Mesendoderm (in vitro differentiated cells): ENCODE results near the gene LYRM4.

Source experiments
- DNase-seq: peaks from one replicate; pipeline ENCODE4 v3.0.0; 2013
- H2AK5ac ChIP-seq: 2 replicates; pipeline ENCODE4 v1.6.1; 2013; ENCODE audit warnings: low read length, inconsistent platforms
- H2BK120ac ChIP-seq: 2 replicates; pipeline ENCODE4 v1.6.1; 2013; ENCODE audit warnings: low read depth, mild to moderate bottlenecking, low read length, moderate library complexity, mixed read lengths
- H2BK15ac ChIP-seq: replicated peaks from 2 replicates; pipeline ENCODE4 v1.6.1; 2013; ENCODE audit warnings: low read depth, mild to moderate bottlenecking, moderate library complexity
- H2BK5ac ChIP-seq: 2 replicates; pipeline ENCODE4 v1.6.1; 2013; ENCODE audit warnings: low read length, inconsistent platforms
- H3K18ac ChIP-seq: 2 replicates; pipeline ENCODE4 v1.6.1; 2013; ENCODE audit warnings: mild to moderate bottlenecking, low read length, mixed read lengths
- H3K23ac ChIP-seq: one replicate; pipeline ENCODE4 v1.6.1; 2013; ENCODE audit warnings: low read length
- H3K27ac ChIP-seq: 2 replicates; pipeline ENCODE4 v1.5.1; 2013; ENCODE audit warnings: low read depth, mild to moderate bottlenecking, inconsistent platforms, low read length, moderate library complexity
- H3K27me3 ChIP-seq: 2 replicates; pipeline ENCODE4 v1.6.1; 2013; ENCODE audit warnings: low read length, control low read depth, mild to moderate bottlenecking, inconsistent platforms; ENCODE audit not compliant: insufficient read depth, poor library complexity
- H3K36me3 ChIP-seq: 2 replicates; pipeline ENCODE4 v1.6.1; 2013; ENCODE audit warnings: low read length, inconsistent platforms; ENCODE audit not compliant: control insufficient read depth, insufficient read depth
- H3K4ac ChIP-seq: one replicate; pipeline ENCODE4 v1.6.1; 2013; ENCODE audit warnings: low read depth, mild to moderate bottlenecking, low read length, moderate library complexity
- H3K4me1 ChIP-seq: 2 replicates; pipeline ENCODE4 v1.6.1; 2013; ENCODE audit warnings: low read depth, low read length, inconsistent platforms; ENCODE audit not compliant: control insufficient read depth
- H3K4me2 ChIP-seq: 2 replicates; pipeline ENCODE4 v1.6.1; 2013; ENCODE audit warnings: low read length
- H3K4me3 ChIP-seq: 2 replicates; pipeline ENCODE4 v1.5.1; 2013; ENCODE audit warnings: mild to moderate bottlenecking, low read length
- H3K56ac ChIP-seq: one replicate; pipeline ENCODE4 v1.6.1; 2013; ENCODE audit warnings: low read length
- H3K79me1 ChIP-seq: 2 replicates; pipeline ENCODE4 v1.6.1; 2013; ENCODE audit warnings: low read length, inconsistent platforms
- H3K79me2 ChIP-seq: 2 replicates; pipeline ENCODE4 v1.6.1; 2013; ENCODE audit warnings: mild to moderate bottlenecking, low read length; ENCODE audit not compliant: control insufficient read depth, insufficient read depth
- H3K9ac ChIP-seq: 2 replicates; pipeline ENCODE4 v1.6.1; 2013; ENCODE audit warnings: low read length, inconsistent platforms
- H4K5ac ChIP-seq: one replicate; pipeline ENCODE4 v1.6.1; 2013; ENCODE audit warnings: low read length
- H4K8ac ChIP-seq: one replicate; pipeline ENCODE4 v1.6.1; 2013; ENCODE audit warnings: low read depth, mild to moderate bottlenecking, control low read depth, low read length, moderate library complexity
- WGBS: extraction: QIAGEN DNeasy Blood & Tissue Kit; methylation state at CpG from one replicate; pipeline ENCODE4 v1.1.7; 2013; ENCODE audit warnings: low lambda C conversion rate, missing lambda C conversion rate; ENCODE audit not compliant: insufficient coverage; ENCODE audit errors: extremely low coverage; 5-methylcytosine and 5-hydroxymethylcytosine counted together

Gene LYRM4

GRCh38 chr6:5095236-5095635, 165.5 kb downstream of the LYRM4 start:
- DNase-seq, result no peak
- Histone ChIP-seq H3K56ac (no peak overlapping the region), H3K4me3 (no peak overlapping the region), H2BK5ac (no peak overlapping the region), H2AK5ac (no peak overlapping the region), H3K18ac (no peak overlapping the region), H3K79me2 (no peaks in the 10 kb centered on the region), H3K27ac (no peak overlapping the region), H3K9ac (no peak overlapping the region), H2BK15ac (no peak overlapping the region), H3K4ac (no peak overlapping the region), H3K79me1 (no peaks in the 10 kb centered on the region), H3K27me3 (no peaks in the 10 kb centered on the region), H3K4me2 (no peak overlapping the region), H3K4me1 (no peaks in the 10 kb centered on the region), H2BK120ac (no peak overlapping the region), H3K23ac (no peak overlapping the region), H3K36me3 (no peaks in the 10 kb centered on the region), H4K8ac (no peak overlapping the region), H4K5ac (no peak overlapping the region)
- WGBS, result no CpG with 5 or more reads among the region's 3 CpGs

- no peaks in the 10 kb centered on the region for H3K36me3 ChIP-seq
- H3K56ac ChIP-seq, result no peak overlapping the region
- no peak overlapping the region for H2BK15ac ChIP-seq
- no peak overlapping the region for H3K4ac ChIP-seq
- H4K5ac ChIP-seq, result no peak overlapping the region
- H3K79me1 ChIP-seq, result no peaks in the 10 kb centered on the region
- H3K23ac ChIP-seq, result no peak overlapping the region
- H3K9ac ChIP-seq, result no peak overlapping the region
- no peak for DNase-seq
- H3K4me1 ChIP-seq, result no peaks in the 10 kb centered on the region
- H3K18ac ChIP-seq, result no peak overlapping the region
- no peaks in the 10 kb centered on the region for H3K79me2 ChIP-seq
- H3K27ac ChIP-seq, result no peak overlapping the region
- no CpG with 5 or more reads among the region's 3 CpGs for WGBS
- no peak overlapping the region for H3K4me2 ChIP-seq
- no peaks in the 10 kb centered on the region for H3K27me3 ChIP-seq
- H3K4me3 ChIP-seq, result no peak overlapping the region
- no peak overlapping the region for H2BK120ac ChIP-seq
- H2AK5ac ChIP-seq, result no peak overlapping the region
- no peak overlapping the region for H4K8ac ChIP-seq
- no peak overlapping the region for H2BK5ac ChIP-seq
Observed at GRCh38 chr6:5094327-5094726, 166.4 kb downstream of the LYRM4 start.

DNA sequence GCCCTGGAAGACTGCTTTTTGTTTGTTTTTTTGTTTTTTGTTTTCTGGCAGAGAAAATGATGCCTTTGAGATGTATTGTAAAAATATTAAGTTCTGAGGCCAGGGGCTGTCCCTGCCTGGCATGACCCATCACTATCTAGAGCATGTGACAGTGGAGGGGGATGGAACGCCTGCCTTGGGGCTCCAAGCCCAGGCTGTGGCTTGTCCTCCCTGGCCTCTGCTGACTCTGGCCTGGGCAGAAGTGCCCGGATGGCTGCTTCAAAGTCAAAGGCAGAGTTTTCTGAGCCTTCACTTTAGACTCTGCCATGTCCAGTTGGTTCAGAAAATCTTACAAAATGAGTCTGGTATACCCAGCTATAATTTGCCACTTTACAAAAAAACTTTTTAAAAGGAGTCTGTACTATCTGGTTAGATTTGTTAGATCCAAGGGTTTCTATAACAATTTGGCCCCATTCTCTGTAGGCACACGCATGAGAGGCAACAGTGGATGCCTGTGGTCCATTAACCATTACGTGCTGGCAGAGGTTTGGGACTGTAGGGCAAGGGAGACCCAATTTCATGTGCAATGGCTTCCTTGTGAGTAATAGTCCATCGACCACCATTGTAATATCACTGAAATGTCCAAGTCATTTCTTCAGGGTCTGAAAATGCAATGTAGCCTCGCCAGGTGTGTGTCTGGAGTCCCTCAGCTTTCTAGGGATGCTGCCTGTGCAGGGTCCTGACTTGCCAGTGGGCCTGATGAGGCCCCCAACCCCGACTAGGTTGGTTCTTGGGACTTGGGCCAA, 167.3 kb downstream of the LYRM4 start:
- Histone ChIP-seq H3K36me3 (no peaks in the 10 kb centered on the region), H3K27ac (no peak overlapping the region), H3K9ac (no peak overlapping the region), H3K4me2 (no peak overlapping the region), H3K56ac (no peak overlapping the region), H3K79me2 (no peaks in the 10 kb centered on the region), H4K5ac (no peak overlapping the region), H3K4me1 (no peaks in the 10 kb centered on the region), H2AK5ac (no peak overlapping the region), H3K4ac (no peak overlapping the region), H3K18ac (no peak overlapping the region), H3K23ac (no peak overlapping the region), H2BK120ac (no peak overlapping the region), H3K79me1 (no peaks in the 10 kb centered on the region), H2BK15ac (no peak overlapping the region), H3K4me3 (no peak overlapping the region), H3K27me3 (no peaks in the 10 kb centered on the region), H4K8ac (no peak overlapping the region), H2BK5ac (no peak overlapping the region)
- DNase-seq, result no peak
- no CpG with 5 or more reads among the region's 7 CpGs for WGBS

DNA sequence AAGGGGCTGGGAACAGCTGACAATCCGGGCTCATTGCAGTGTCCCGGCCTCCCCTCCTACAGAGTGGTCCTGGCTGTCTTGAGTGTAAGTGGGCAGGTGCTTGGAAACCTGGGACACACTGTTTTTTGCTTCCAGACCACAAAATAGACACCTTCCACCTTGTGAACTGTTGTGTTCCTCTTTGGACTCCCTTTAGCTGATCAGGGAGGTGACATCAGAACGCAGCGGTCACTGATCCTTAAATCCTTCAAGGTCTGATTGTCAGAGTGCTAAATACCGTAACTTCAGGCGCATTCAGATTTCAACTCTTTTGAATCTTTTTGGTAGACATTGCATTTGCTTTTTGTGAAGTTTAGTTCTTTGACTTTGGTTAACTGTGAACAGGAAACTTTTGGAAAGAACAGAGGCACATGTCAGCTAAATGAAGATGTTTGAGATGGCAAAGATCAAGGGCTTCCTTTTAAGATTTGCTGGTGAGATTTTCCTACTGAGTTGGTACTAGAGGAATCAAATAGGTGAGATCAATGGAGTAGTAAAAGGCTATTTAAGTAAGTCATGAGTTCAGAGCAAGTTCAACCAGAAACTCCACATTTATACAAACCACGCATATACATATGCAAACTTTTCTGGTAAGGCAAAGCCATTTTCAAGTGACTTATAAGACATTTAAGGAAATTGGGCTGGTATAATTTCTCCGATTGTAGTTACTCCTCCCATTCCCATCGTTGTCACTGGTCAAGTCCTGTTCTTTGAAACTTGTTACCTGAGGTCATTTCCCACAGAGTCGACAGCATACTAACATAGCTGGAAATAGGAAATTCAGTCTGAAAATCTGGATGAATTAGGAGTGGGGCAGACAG, 169.3 kb downstream of the LYRM4 start:
- WGBS, result no CpG with 5 or more reads among the region's 10 CpGs
- H3K36me3 ChIP-seq, result no peaks in the 10 kb centered on the region
- H3K27ac ChIP-seq, result no peak overlapping the region
- no peak overlapping the region for H2AK5ac ChIP-seq
- H3K18ac ChIP-seq, result no peak overlapping the region
- no peak overlapping the region for H3K56ac ChIP-seq
- H3K79me1 ChIP-seq, result no peaks in the 10 kb centered on the region
- DNase-seq, result no peak
- H3K79me2 ChIP-seq, result no peaks in the 10 kb centered on the region
- H3K9ac ChIP-seq, result no peak overlapping the region
- no peak overlapping the region for H4K8ac ChIP-seq
- no peak overlapping the region for H3K4me2 ChIP-seq
- no peak overlapping the region for H3K4ac ChIP-seq
- H2BK5ac ChIP-seq, result no peak overlapping the region
- no peak overlapping the region for H2BK120ac ChIP-seq
- no peak overlapping the region for H2BK15ac ChIP-seq
- H3K4me3 ChIP-seq, result no peak overlapping the region
- H3K23ac ChIP-seq, result no peak overlapping the region
- no peak overlapping the region for H4K5ac ChIP-seq
- H3K27me3 ChIP-seq, result peaks cover 6% of the 10 kb centered on the region
- no peaks in the 10 kb centered on the region for H3K4me1 ChIP-seq

- H3K23ac ChIP-seq, result no peak overlapping the region
- H3K56ac ChIP-seq, result no peak overlapping the region
- no peak overlapping the region for H3K27ac ChIP-seq
- no peak overlapping the region for H2BK15ac ChIP-seq
- no peak overlapping the region for H3K18ac ChIP-seq
- H3K9ac ChIP-seq, result no peak overlapping the region
- WGBS, result no CpG with 5 or more reads among the region's 7 CpGs
- no peaks in the 10 kb centered on the region for H3K79me2 ChIP-seq
- H3K4me2 ChIP-seq, result no peak overlapping the region
- no peak overlapping the region for H3K4ac ChIP-seq
- no peak for DNase-seq
- H3K4me3 ChIP-seq, result no peak overlapping the region
- H3K79me1 ChIP-seq, result no peaks in the 10 kb centered on the region
- H3K36me3 ChIP-seq, result no peaks in the 10 kb centered on the region
- H2BK5ac ChIP-seq, result no peak overlapping the region
- no peaks in the 10 kb centered on the region for H3K4me1 ChIP-seq
- no peak overlapping the region for H4K5ac ChIP-seq
- no peak overlapping the region for H2AK5ac ChIP-seq
- peaks cover 13% of the 10 kb centered on the region for H3K27me3 ChIP-seq
- H2BK120ac ChIP-seq, result no peak overlapping the region
- no peak overlapping the region for H4K8ac ChIP-seq
Observed at GRCh38 chr6:5090603-5091002, 170.1 kb downstream of the LYRM4 start.
